GM06990 (cell line): ENCODE results near the gene F2RL3.

ENCODE experiments used
- DNase-seq: peaks from one replicate; pipeline ENCODE4 v3.0.0-alpha.2; 2011; ENCODE audit not compliant: insufficient read length; ENCODE audit errors: extremely low read depth
- H3K27me3 ChIP-seq: replicated peaks from 2 replicates; pipeline ENCODE4 v1.6.0; 2011; ENCODE audit warnings: low read length; ENCODE audit not compliant: control insufficient read depth, insufficient read depth
- H3K36me3 ChIP-seq: 2 replicates; pipeline ENCODE4 v1.5.1; 2011; ENCODE audit warnings: low read length; ENCODE audit not compliant: control insufficient read depth, insufficient read depth
- H3K4me3 ChIP-seq: replicated peaks from 2 replicates; pipeline ENCODE4 v1.5.1; 2011; ENCODE audit warnings: low read depth, mild to moderate bottlenecking, control low read depth, low read length
- TF ChIP-seq, protein P1 (sequence below): IDR thresholded peaks from 2 replicates; pipeline ENCODE4 v1.5.1; 2011; ENCODE audit warnings: low read length, control low read depth, mild to moderate bottlenecking, inconsistent platforms; ENCODE audit not compliant: insufficient read depth, poor library complexity, severe bottlenecking

F2RL3 gene

DNA sequence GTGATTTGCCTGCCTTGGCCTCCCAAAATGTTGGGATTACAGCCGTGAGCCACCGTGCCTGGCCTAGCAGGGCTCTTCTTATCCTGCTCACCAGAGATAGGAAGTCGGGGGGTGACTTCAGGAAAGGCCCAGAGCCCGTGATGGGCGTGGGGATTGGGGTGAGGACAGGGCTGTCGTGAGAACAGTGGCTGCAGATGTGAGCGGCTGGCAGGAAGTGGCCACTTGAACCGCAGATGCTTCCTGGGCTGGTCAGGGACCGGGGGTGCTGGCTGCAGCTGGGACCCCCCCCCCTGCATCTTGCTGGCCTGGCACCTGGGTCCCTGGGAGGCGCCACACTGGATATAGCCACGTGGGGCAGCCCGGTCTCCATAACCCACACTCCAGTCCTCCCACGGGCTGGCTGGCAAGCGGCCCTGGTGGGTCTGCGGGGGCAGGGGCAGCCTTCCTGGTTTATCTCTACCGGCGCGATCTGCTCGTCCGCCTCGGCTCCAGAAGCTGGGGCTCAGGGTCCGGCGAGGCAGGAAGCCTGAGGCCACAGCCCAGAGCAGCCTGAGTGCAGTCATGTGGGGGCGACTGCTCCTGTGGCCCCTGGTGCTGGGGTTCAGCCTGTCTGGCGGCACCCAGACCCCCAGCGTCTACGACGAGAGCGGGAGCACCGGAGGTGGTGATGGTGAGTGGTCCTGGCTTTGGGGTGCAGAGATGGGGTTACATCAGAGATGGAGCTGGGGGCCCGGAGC lies at the start of gene F2RL3:
F2RL3 (plus strand) TSS at position 371 of the 737 bp plus-strand sequence; CDS start at position 562, 191 bp downstream.
- no peaks in the 10 kb centered on the region for H3K36me3 ChIP-seq
- DNase-seq = peak; percentile 78
- TF ChIP-seq, protein P1, sequence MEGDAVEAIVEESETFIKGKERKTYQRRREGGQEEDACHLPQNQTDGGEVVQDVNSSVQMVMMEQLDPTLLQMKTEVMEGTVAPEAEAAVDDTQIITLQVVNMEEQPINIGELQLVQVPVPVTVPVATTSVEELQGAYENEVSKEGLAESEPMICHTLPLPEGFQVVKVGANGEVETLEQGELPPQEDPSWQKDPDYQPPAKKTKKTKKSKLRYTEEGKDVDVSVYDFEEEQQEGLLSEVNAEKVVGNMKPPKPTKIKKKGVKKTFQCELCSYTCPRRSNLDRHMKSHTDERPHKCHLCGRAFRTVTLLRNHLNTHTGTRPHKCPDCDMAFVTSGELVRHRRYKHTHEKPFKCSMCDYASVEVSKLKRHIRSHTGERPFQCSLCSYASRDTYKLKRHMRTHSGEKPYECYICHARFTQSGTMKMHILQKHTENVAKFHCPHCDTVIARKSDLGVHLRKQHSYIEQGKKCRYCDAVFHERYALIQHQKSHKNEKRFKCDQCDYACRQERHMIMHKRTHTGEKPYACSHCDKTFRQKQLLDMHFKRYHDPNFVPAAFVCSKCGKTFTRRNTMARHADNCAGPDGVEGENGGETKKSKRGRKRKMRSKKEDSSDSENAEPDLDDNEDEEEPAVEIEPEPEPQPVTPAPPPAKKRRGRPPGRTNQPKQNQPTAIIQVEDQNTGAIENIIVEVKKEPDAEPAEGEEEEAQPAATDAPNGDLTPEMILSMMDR = no peak
- H3K27me3 ChIP-seq = no peaks in the 10 kb centered on the region
- peak within 1 kb of the TSS; percentile 42 for H3K4me3 ChIP-seq

DNA sequence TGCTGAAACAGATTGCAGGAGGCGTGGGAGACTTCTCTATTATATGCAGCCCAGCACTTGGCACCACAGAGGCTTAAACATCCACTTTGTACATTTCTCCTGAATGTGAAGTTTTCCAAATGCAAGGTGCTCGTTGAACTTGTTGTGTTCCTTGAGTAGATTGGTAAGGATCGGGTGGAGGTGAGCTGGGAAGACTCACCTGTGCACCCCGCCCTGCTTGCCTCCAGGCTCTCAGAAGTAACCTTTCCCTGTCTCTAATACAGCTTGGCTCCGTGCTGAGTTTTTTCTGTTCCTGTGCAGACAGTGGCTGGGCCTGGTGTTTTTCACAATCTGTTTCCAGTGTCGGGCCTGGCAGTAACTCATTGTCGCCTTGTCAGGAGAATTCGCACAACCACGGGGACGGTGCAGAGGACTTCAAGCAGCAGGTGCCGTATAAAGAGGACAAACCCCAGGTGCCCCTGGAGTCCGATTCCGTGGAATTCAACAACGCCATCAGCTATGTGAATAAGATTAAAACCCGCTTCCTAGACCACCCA lies 47.3 kb upstream of the F2RL3 start:
- no peak for DNase-seq
- H3K27me3 ChIP-seq = no peaks in the 10 kb centered on the region
- peaks cover 25% of the 10 kb centered on the region for H3K36me3 ChIP-seq
- no peak overlapping the region for H3K4me3 ChIP-seq
- TF ChIP-seq, protein P1 = no peak

DNA sequence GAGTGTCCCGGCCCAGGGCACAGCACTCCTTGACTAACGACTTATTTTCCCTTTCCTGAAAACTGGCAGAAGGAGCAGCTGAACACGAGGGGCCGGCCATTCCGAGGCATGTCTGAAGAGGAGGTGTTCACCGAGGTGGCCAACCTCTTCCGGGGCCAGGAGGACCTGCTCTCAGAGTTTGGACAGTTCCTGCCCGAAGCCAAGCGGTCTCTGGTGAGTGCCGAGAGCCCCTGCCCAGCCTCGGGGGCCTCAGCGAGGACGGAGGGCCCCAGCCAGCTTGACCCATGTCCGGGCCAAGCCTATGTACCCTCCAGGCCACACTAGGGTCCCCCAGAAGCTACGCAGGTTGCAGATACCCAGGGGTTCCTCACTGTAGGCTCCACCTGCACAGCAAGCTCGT lies 41.9 kb upstream of the F2RL3 start:
- DNase-seq = no peak
- Histone ChIP-seq H3K36me3 (peaks cover 38% of the 10 kb centered on the region), H3K4me3 (no peak overlapping the region), H3K27me3 (no peaks in the 10 kb centered on the region)
- TF ChIP-seq, protein P1 = no peak

DNA sequence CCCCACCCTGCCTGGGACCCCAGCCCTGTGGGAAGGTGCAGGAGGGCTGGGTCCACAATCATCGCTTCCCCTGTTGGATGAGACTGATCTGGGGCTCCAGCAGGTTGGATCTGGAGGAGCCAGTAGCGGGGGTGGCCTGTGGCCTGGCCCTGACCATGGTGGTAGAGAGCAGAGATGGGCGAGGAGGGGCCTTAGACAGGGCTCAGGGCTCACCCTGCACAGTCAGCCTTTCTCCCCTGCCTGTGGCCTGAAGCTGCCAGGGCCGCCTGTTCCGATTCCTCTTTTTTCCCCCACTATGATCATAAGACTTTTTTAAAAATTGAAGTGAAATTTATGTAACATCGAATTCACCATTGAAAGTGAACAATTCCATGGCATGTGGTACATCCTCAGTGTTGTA lies 41.4 kb upstream of the F2RL3 start:
- TF ChIP-seq, protein P1 = no peak
- H3K36me3 ChIP-seq = peaks cover 37% of the 10 kb centered on the region
- H3K27me3 ChIP-seq = no peaks in the 10 kb centered on the region
- no peak overlapping the region for H3K4me3 ChIP-seq
- no peak for DNase-seq

DNA sequence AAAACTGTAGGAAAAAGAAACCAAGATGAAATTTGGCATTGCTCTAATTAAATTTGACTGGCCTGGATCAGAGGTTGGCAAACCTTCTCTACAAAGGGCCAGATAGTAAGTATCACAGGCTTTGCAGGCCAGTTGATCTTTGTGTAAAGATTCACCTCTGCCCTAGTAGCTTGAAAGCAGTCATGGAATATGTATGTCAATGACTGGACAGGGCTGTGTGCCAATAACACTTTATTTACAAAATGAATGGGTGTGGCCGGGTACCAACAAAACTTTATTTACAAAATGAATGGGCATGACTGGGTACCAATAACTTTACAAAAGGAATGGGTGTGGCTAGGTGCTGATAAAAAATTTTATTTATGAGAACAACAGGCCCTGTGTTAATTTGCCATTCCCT lies 39.6 kb upstream of the F2RL3 start:
- no peak overlapping the region for H3K4me3 ChIP-seq
- no peak for DNase-seq
- TF ChIP-seq, protein P1 = no peak
- no peaks in the 10 kb centered on the region for H3K27me3 ChIP-seq
- peaks cover 41% of the 10 kb centered on the region for H3K36me3 ChIP-seq
